ENCODE data around the gene ARF6.
"Not testable (repeated sequence)": the region's sequence is repeated elsewhere in the genome, so short reads cannot be mapped to it uniquely, and the experiment has no call there.

ARF6 gene

GRCh38 chr14:49892636-49893308, at the start of gene ARF6:
ARF6 (plus strand) TSS chr14:49893082; CDS start chr14:49893737, 655 bp downstream.
- peak; percentile 96 for DNase-seq (ENCODE audit: low spot score)

GRCh38 chr14:49849213-49849847, 43.6 kb upstream of the ARF6 start:
- no peak for DNase-seq (ENCODE audit: low spot score)

- peak; percentile 47 for DNase-seq (ENCODE audit: low spot score)
Measured at GRCh38 chr14:49851813-49852212, 41.1 kb upstream of the ARF6 start.

GRCh38 chr14:49852301-49853157, 40.4 kb upstream of the ARF6 start, which contains the start of gene NEMF:
NEMF (minus strand) TSS chr14:49852788; CDS start chr14:49852753, 35 bp downstream.
- DNase-seq (ENCODE audit: low spot score) = peak; percentile 89

GRCh38 chr14:49853158-49853477, 39.8 kb upstream of the ARF6 start:
- DNase-seq (ENCODE audit: low spot score) = no peak

- DNase-seq (ENCODE audit: low spot score) = peak; percentile 94
Measured at GRCh38 chr14:49853572-49854375, 39.1 kb upstream of the ARF6 start.

- DNase-seq (ENCODE audit: low spot score) = no peak
Measured at GRCh38 chr14:49857427-49858003, 35.4 kb upstream of the ARF6 start.

- DNase-seq (ENCODE audit: low spot score) = peak; percentile 18
Measured at GRCh38 chr14:49858383-49858782, 34.5 kb upstream of the ARF6 start.

- no peak for DNase-seq (ENCODE audit: low spot score)
Measured at GRCh38 chr14:49860988-49861698, 31.7 kb upstream of the ARF6 start.

GRCh38 chr14:49861699-49862088, 31.2 kb upstream of the ARF6 start:
- DNase-seq (ENCODE audit: low spot score) = peak; percentile 75

GRCh38 chr14:49862089-49862673, 30.7 kb upstream of the ARF6 start:
- DNase-seq (ENCODE audit: low spot score) = peak; percentile 85

GRCh38 chr14:49863487-49864281, 29.2 kb upstream of the ARF6 start:
- peak; percentile 29 for DNase-seq (ENCODE audit: low spot score)

GRCh38 chr14:49865431-49865859, 27.4 kb upstream of the ARF6 start:
- DNase-seq (ENCODE audit: low spot score) = peak; percentile 79

- peak; percentile 94 for DNase-seq (ENCODE audit: low spot score)
Measured at GRCh38 chr14:49867831-49868719, 24.8 kb upstream of the ARF6 start.

- no peak for DNase-seq (ENCODE audit: low spot score)
Measured at GRCh38 chr14:49868720-49869114, 24.2 kb upstream of the ARF6 start.

- DNase-seq (ENCODE audit: low spot score) = no peak
Measured at GRCh38 chr14:49870908-49871307, 22.0 kb upstream of the ARF6 start.

GRCh38 chr14:49873548-49873947, 19.3 kb upstream of the ARF6 start:
- DNase-seq (ENCODE audit: low spot score) = not testable (repeated sequence)

- DNase-seq (ENCODE audit: low spot score) = no peak
Measured at GRCh38 chr14:49875640-49876198, 17.2 kb upstream of the ARF6 start.
